Measurements from ENCODE around the gene GLYR1.

GLYR1 gene

GRCh38 chr16:4754865-4755264, 92.2 kb downstream of the GLYR1 start:
- FAIRE-seq = no peak

- no peak for FAIRE-seq
These were observed 93.9 kb downstream of the GLYR1 start for GRCh38 chr16:4753227-4753626.
